Measurements from ENCODE around the gene EVA1B. TPM values are rescaled to one million over a fixed set of nuclear protein-coding genes. Genes with fewer than 3 reads are reported as not detected.

Gene EVA1B
- total and polyA plus RNA-seq, 10 of the 15 experiments (the other 5 are each of a cell fraction or from before 2014, with no cell fraction given): 0.15 to 6.4 (median 3.0) TPM; not detected in 2

GRCh38 chr1:36349241-36349671 is 25.8 kb upstream of the EVA1B start (continued):
- TF ChIP-seq NFYA (IDR thresholded peaks at IDR 0.05; ENCODE audit: borderline replicate concordance, low read depth, low read length) (no peak), PRDM15 (CRISPR knock-in tag; IDR thresholded peaks at IDR 0.05) (no peak), SP1 (IDR thresholded peaks at IDR 0.05; ENCODE audit: low read depth, low read length) (peak; percentile 58), POLR2AphosphoS2 (IDR thresholded peaks at IDR 0.05; ENCODE audit: low read depth, low read length) (no peak), TARDBP (IDR thresholded peaks at IDR 0.05; ENCODE audit: borderline replicate concordance) (no peak), ZNF622 (IDR thresholded peaks at IDR 0.05) (no peak), JUND (IDR thresholded peaks at IDR 0.05; ENCODE audit: low read depth, low read length) (no peak), JUNB (IDR thresholded peaks at IDR 0.05) (no peak), KAT2A (conservative IDR thresholded peaks at IDR 0.05; ENCODE audit: control insufficient read depth, low read depth, low read length) (no peak), NKRF (conservative IDR thresholded peaks at IDR 0.05) (no peak), RBBP5 (conservative IDR thresholded peaks at IDR 0.05) (no peak), CREB1 (IDR thresholded peaks at IDR 0.05; ENCODE audit: low read depth) (no peak; the same call in 1 of the 2 replicates), EZH2 (IDR thresholded peaks at IDR 0.05; ENCODE audit: borderline replicate concordance, control insufficient read depth, low read depth, low read length) (no peak), TCF12 (IDR thresholded peaks at IDR 0.05; ENCODE audit: low read depth, low read length) (peak; percentile 96), RCOR1 (conservative IDR thresholded peaks at IDR 0.05; ENCODE audit: low read depth, low read length) (no peak), TBL1XR1 (IDR thresholded peaks at IDR 0.05; ENCODE audit: low read depth, low read length) (0 out of 2 replicates have a peak, but pooled peaks have one; percentile 60), CHD1 (IDR thresholded peaks at IDR 0.05; ENCODE audit: low read depth, low read length) (no peak), REST (IDR thresholded peaks at IDR 0.05; ENCODE audit: low read depth, low read length) (no peak), SMAD5 (IDR thresholded peaks at IDR 0.05; ENCODE audit: low read depth) (no peak), CBX5 (IDR thresholded peaks at IDR 0.05; ENCODE audit: low read depth) (no peak), BRCA1 (IDR thresholded peaks at IDR 0.05; ENCODE audit: low read depth, low read length) (no peak), MAX (IDR thresholded peaks at IDR 0.05; ENCODE audit: low read depth, low read length) (no peak), NRF1 (conservative IDR thresholded peaks at IDR 0.05; ENCODE audit: low read depth, low read length) (no peak)

Data from GM12878 (cell line).